Upper lobe of right lung (tissue), 1 donor: ENCODE data around the gene CD109. TPM values are rescaled to one million over a fixed set of nuclear protein-coding genes. Genes with fewer than 3 reads are reported as not detected.

ENCODE experiments used
- ATAC-seq: fragments of 200-7000 bp; cut with Tn5 transposase; one replicate; pipeline ENCODE4 v1.9.1; 2020; ENCODE audit warnings: mild to moderate bottlenecking, moderate library complexity
- DNase-seq: peaks from one replicate; pipeline ENCODE4 v3.0.0-alpha.2; 2020
- H3K27ac ChIP-seq: fragments of 200-600 bp; one replicate; pipeline ENCODE4 v1.8.0; 2022
- H3K27me3 ChIP-seq: fragments of 200-600 bp; one replicate; pipeline ENCODE4 v1.8.0; 2022; ENCODE audit warnings: mild to moderate bottlenecking
- H3K36me3 ChIP-seq: fragments of 200-600 bp; one replicate; pipeline ENCODE4 v1.8.0; 2022
- H3K4me1 ChIP-seq: fragments of 200-600 bp; one replicate; pipeline ENCODE4 v1.8.0; 2022
- H3K4me3 ChIP-seq: fragments of 200-600 bp; one replicate; pipeline ENCODE4 v1.8.0; 2022; ENCODE audit warnings: mild to moderate bottlenecking
- H3K9me3 ChIP-seq: fragments of 200-600 bp; one replicate; pipeline ENCODE4 v1.8.0; 2022
- CTCF ChIP-seq: fragments of 200-600 bp; IDR thresholded peaks from one replicate; pipeline ENCODE4 v1.8.0; 2022; ENCODE audit warnings: antibody characterized with exemption
- intact Hi-C: fragments of 100-400 bp; cut with DNase I; formaldehyde crosslinking; loops from one replicate; pipeline ENCODE4 v1.11.0; 2022
- total RNA-seq: library from RNA; stranded (reverse); fragmentation: NEBNext Ultra II Directional; extraction: Animal tissue kit (Norgen Biotek cat#: 25700); gene quantifications from one replicate; pipeline ENCODE4 v1.2.1, GENCODE V29; 2021
- donor health status: DM: no; HTN: yes; CAD: no; lungs with severe emphysema.

The CD109 gene
- total RNA-seq, 1 donor from 2014 or later: 22.1 TPM

- intact Hi-C loops: no loop called here
- DNase-seq (no peak), ATAC-seq (no peak)
- Histone ChIP-seq H3K36me3 (no peaks in the 10 kb centered on the region), H3K4me1 (no peaks in the 10 kb centered on the region), H3K4me3 (no peak overlapping the region), H3K9me3 (no peaks in the 10 kb centered on the region), H3K27ac (no peak overlapping the region), H3K27me3 (no peaks in the 10 kb centered on the region)
- no peak for TF ChIP-seq CTCF
Observed at GRCh38 chr6:73704260-73704659, 8.3 kb downstream of the CD109 start.

DNA sequence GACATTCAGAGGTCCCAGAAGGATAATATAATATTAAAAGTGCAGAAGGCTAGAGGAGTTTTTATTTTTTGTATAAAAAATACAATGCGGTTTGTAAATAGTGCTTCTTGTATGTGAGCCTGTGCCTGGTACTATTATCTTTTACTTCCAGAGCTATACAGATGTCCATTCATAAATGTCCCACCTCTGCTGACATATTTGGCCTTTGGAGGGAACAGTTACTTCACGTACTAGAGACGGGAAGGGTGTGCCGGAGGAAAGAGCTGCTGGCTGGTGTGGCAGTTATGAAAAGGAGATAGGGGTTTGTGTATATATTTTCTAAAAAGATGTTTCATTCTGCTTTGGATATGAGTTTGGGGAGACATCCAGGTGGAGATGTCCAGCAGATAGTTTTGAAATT lies 8.8 kb downstream of the CD109 start:
- Histone ChIP-seq H3K27ac (peak overlapping the region; percentile 1), H3K4me1 (no peaks in the 10 kb centered on the region), H3K4me3 (no peak overlapping the region), H3K36me3 (no peaks in the 10 kb centered on the region), H3K9me3 (no peaks in the 10 kb centered on the region), H3K27me3 (no peaks in the 10 kb centered on the region)
- DNase-seq (no peak), ATAC-seq (peak; percentile 31)
- TF ChIP-seq CTCF: no peak
- intact Hi-C loops: no loop called here

- no peak overlapping the region for H3K4me3 ChIP-seq
- ATAC-seq: no peak
- intact Hi-C loops: no loop called here
- no peak overlapping the region for H3K27ac ChIP-seq
- no peak for DNase-seq
- H3K36me3 ChIP-seq: no peaks in the 10 kb centered on the region
- no peaks in the 10 kb centered on the region for H3K27me3 ChIP-seq
- no peaks in the 10 kb centered on the region for H3K9me3 ChIP-seq
- no peaks in the 10 kb centered on the region for H3K4me1 ChIP-seq
- TF ChIP-seq CTCF: no peak
Observed at GRCh38 chr6:73706971-73707370, 11.0 kb downstream of the CD109 start.

GRCh38 chr6:73710470-73710869 lies 14.5 kb downstream of the CD109 start:
- Histone ChIP-seq H3K4me1 (peaks cover 6% of the 10 kb centered on the region), H3K36me3 (no peaks in the 10 kb centered on the region), H3K27ac (no peak overlapping the region), H3K27me3 (no peaks in the 10 kb centered on the region), H3K4me3 (no peak overlapping the region), H3K9me3 (no peaks in the 10 kb centered on the region)
- ATAC-seq: no peak
- no peak for TF ChIP-seq CTCF
- intact Hi-C loops: no loop called here
- DNase-seq: no peak

GRCh38 chr6:73710948-73711347 lies 14.9 kb downstream of the CD109 start:
- no peaks in the 10 kb centered on the region for H3K36me3 ChIP-seq
- no peak for TF ChIP-seq CTCF
- no peak overlapping the region for H3K4me3 ChIP-seq
- H3K9me3 ChIP-seq: no peaks in the 10 kb centered on the region
- intact Hi-C loops: no loop called here
- ATAC-seq (no peak), DNase-seq (no peak)
- H3K27me3 ChIP-seq: no peaks in the 10 kb centered on the region
- H3K27ac ChIP-seq: no peak overlapping the region
- peaks cover 6% of the 10 kb centered on the region for H3K4me1 ChIP-seq

GRCh38 chr6:73712535-73713173 lies 16.7 kb downstream of the CD109 start:
- DNase-seq (no peak), ATAC-seq (no peak)
- no peak overlapping the region for H3K4me3 ChIP-seq
- peak overlapping the region; percentile 51 for H3K27ac ChIP-seq
- peaks cover 6% of the 10 kb centered on the region for H3K4me1 ChIP-seq
- no peak for TF ChIP-seq CTCF
- no peaks in the 10 kb centered on the region for H3K36me3 ChIP-seq
- no peaks in the 10 kb centered on the region for H3K27me3 ChIP-seq
- intact Hi-C loops: no loop called here
- H3K9me3 ChIP-seq: no peaks in the 10 kb centered on the region
